Peyer's patch (tissue), 4 donors: ENCODE measurements around the gene RPRD2.

Experiments used
- POLR2A ChIP-seq, 2 donors: fragments of 450-650 bp; IDR thresholded peaks; one replicate each; pipeline ENCODE4 v1.5.1; 2017; ENCODE audit warnings: antibody characterized with exemption in 2 of 2, mild to moderate bottlenecking in 2 of 2, moderate library complexity in 2 of 2
- TF ChIP-seq, protein P1 (sequence below), 6 experiments: fragments of 450-650 bp in 4 of 6; fragments of 200-600 bp in 2 of 6; sonication (generic) in 1 of 6; IDR thresholded peaks; one replicate each; pipeline ENCODE4 v1.5.1; 2017 to 2019; ENCODE audit warnings: antibody characterized with exemption in 6 of 6, mild to moderate bottlenecking in 3 of 6, moderate library complexity in 1 of 6

- TF ChIP-seq, protein P1, sequence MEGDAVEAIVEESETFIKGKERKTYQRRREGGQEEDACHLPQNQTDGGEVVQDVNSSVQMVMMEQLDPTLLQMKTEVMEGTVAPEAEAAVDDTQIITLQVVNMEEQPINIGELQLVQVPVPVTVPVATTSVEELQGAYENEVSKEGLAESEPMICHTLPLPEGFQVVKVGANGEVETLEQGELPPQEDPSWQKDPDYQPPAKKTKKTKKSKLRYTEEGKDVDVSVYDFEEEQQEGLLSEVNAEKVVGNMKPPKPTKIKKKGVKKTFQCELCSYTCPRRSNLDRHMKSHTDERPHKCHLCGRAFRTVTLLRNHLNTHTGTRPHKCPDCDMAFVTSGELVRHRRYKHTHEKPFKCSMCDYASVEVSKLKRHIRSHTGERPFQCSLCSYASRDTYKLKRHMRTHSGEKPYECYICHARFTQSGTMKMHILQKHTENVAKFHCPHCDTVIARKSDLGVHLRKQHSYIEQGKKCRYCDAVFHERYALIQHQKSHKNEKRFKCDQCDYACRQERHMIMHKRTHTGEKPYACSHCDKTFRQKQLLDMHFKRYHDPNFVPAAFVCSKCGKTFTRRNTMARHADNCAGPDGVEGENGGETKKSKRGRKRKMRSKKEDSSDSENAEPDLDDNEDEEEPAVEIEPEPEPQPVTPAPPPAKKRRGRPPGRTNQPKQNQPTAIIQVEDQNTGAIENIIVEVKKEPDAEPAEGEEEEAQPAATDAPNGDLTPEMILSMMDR (IDR thresholded peaks at IDR 0.05), result no peak
- TF ChIP-seq POLR2A (IDR thresholded peaks at IDR 0.05), result no peak
Measured at GRCh38 chr1:150405660-150406059, 41.7 kb downstream of the RPRD2 start.
